Neural cell (in vitro differentiated cells): ENCODE data around the gene DGCR6L. TPM values are rescaled to one million over a fixed set of nuclear protein-coding genes. Genes with fewer than 3 reads are reported as not detected.
"Not testable (repeated sequence)": the region's sequence is repeated elsewhere in the genome, so short reads cannot be mapped to it uniquely, and the experiment has no call there.

ENCODE experiments used
- H2AFZ ChIP-seq: fragments of 200-600, 300-800 bp; sonication (generic), shearing (Covaris generic); 2 replicates; pipeline ENCODE4 v1.6.0; 2014; ENCODE audit warnings: low read depth, mild to moderate bottlenecking, antibody characterized with exemption, low read length, moderate library complexity
- H3F3A ChIP-seq: fragments of 200-600 bp; shearing (Covaris generic); 2 replicates; pipeline ENCODE4 v1.6.1; 2016; ENCODE audit warnings: mild to moderate bottlenecking, moderate library complexity, mixed read lengths, antibody characterized with exemption, low read length; ENCODE audit not compliant: insufficient read depth, poor library complexity, severe bottlenecking
- H3K27ac ChIP-seq: fragments of 200-600, 300-800 bp; sonication (generic), shearing (Covaris generic); 2 replicates; pipeline ENCODE4 v1.5.1; 2014; ENCODE audit warnings: mild to moderate bottlenecking, low read length, moderate library complexity
- H3K27me3 ChIP-seq: fragments of 300-800, 200-600 bp; sonication (generic), shearing (Covaris generic); 2 replicates; pipeline ENCODE4 v1.6.0; 2014; ENCODE audit warnings: mild to moderate bottlenecking, low read depth, low read length, moderate library complexity; ENCODE audit not compliant: insufficient read depth
- H3K36me3 ChIP-seq: fragments of 300-800, 200-600 bp; sonication (generic), shearing (Covaris generic); 2 replicates; pipeline ENCODE4 v1.5.1; 2014; ENCODE audit warnings: mild to moderate bottlenecking, antibody characterized with exemption, low read length, moderate library complexity; ENCODE audit not compliant: insufficient read depth
- H3K4me2 ChIP-seq: fragments of 300-800, 200-600 bp; sonication (generic), shearing (Covaris generic); 2 replicates; pipeline ENCODE4 v1.6.0; 2014; ENCODE audit warnings: mild to moderate bottlenecking, low read length
- H3K4me3 ChIP-seq: fragments of 300-800, 200-600 bp; sonication (generic), shearing (Covaris generic); 2 replicates; pipeline ENCODE4 v1.5.1; 2014; ENCODE audit warnings: mild to moderate bottlenecking, low read length, moderate library complexity
- H3K79me2 ChIP-seq: fragments of 200-600 bp; shearing (Covaris generic); replicated peaks from 2 replicates; pipeline ENCODE4 v1.6.0; 2014; ENCODE audit warnings: mild to moderate bottlenecking, low read length, moderate library complexity; ENCODE audit not compliant: insufficient read depth
- H3K9ac ChIP-seq: fragments of 300-800, 200-600 bp; sonication (generic), shearing (Covaris generic); 2 replicates; pipeline ENCODE4 v1.6.1; 2016; ENCODE audit warnings: mild to moderate bottlenecking, low read length, mixed read lengths
- H3K9me2 ChIP-seq: fragments of 200-600 bp; shearing (Covaris generic); 2 replicates; pipeline ENCODE4 v1.6.1; 2016; ENCODE audit warnings: mild to moderate bottlenecking, low read length, mixed read lengths; ENCODE audit not compliant: insufficient read depth
- H3K9me3 ChIP-seq: fragments of 200-600, 300-800 bp; sonication (generic), shearing (Covaris generic); 2 replicates; pipeline ENCODE4 v1.6.1; 2016; ENCODE audit warnings: mild to moderate bottlenecking, mixed run types, low read length, moderate library complexity, mixed read lengths
- H4K20me1 ChIP-seq: fragments of 200-600 bp; shearing (Covaris generic); 2 replicates; pipeline ENCODE4 v1.6.1; 2016; ENCODE audit warnings: mild to moderate bottlenecking, mixed run types; ENCODE audit not compliant: insufficient read depth
- CTCF ChIP-seq: fragments of 450-650 bp; IDR thresholded peaks from 2 replicates; pipeline ENCODE4 v1.5.1; 2014; ENCODE audit warnings: antibody characterized with exemption, mild to moderate bottlenecking, moderate library complexity; ENCODE audit not compliant: poor library complexity, severe bottlenecking
- EP300 ChIP-seq: fragments of 450-650 bp; conservative IDR thresholded peaks from 2 replicates; pipeline ENCODE4 v1.6.1; 2014; ENCODE audit warnings: antibody characterized with exemption, mild to moderate bottlenecking, moderate library complexity; ENCODE audit not compliant: poor library complexity, severe bottlenecking
- SMC3 ChIP-seq: fragments of 450-650 bp; conservative IDR thresholded peaks from 2 replicates; pipeline ENCODE4 v1.6.1; 2014; ENCODE audit warnings: antibody characterized with exemption, mild to moderate bottlenecking, moderate library complexity; ENCODE audit not compliant: poor library complexity
- polyA plus RNA-seq: library from polyadenylated mRNA; depleted of rRNA; stranded (reverse); fragments of >200 nt; gene quantifications from 2 replicates; pipeline ENCODE4 v1.2.3, GENCODE V29; 2014

DGCR6L gene
- polyA plus RNA-seq, 1 donor from 2014 or later: 125 TPM

GRCh38 chr22:20315337-20316216 lies 4.3 kb downstream of the DGCR6L start:
- Histone ChIP-seq H3K9me2 (no peaks in the 10 kb centered on the region), H4K20me1 (no peaks in the 10 kb centered on the region), H3K36me3 (no peaks in the 10 kb centered on the region), H3F3A (no peaks in the 10 kb centered on the region), H2AFZ (no peak overlapping the region), H3K79me2 (peaks cover 7% of the 10 kb centered on the region), H3K27ac (no peak overlapping the region), H3K4me2 (no peak overlapping the region), H3K9ac (no peak overlapping the region), H3K9me3 (no peaks in the 10 kb centered on the region), H3K27me3 (no peaks in the 10 kb centered on the region), H3K4me3 (no peak overlapping the region)
- TF ChIP-seq CTCF: no peak
- TF ChIP-seq SMC3: no peak
- TF ChIP-seq EP300: no peak

- not testable (repeated sequence) for H3K4me2 ChIP-seq, H3K79me2 ChIP-seq, H3K9me2 ChIP-seq, H3K27ac ChIP-seq, H3K9ac ChIP-seq, H2AFZ ChIP-seq, H3K27me3 ChIP-seq, H3K36me3 ChIP-seq, H4K20me1 ChIP-seq, H3K9me3 ChIP-seq, H3F3A ChIP-seq, H3K4me3 ChIP-seq
Measured at GRCh38 chr22:20314741-20315336, 5.0 kb downstream of the DGCR6L start.

GRCh38 chr22:20314206-20314605 lies 5.7 kb downstream of the DGCR6L start:
- not testable (repeated sequence) for H3K27ac ChIP-seq, H2AFZ ChIP-seq, H4K20me1 ChIP-seq, H3K79me2 ChIP-seq, H3K9me3 ChIP-seq, H3K9me2 ChIP-seq, H3F3A ChIP-seq, H3K4me3 ChIP-seq, H3K27me3 ChIP-seq, H3K9ac ChIP-seq, H3K4me2 ChIP-seq, H3K36me3 ChIP-seq

GRCh38 chr22:20313306-20314077 lies 6.4 kb downstream of the DGCR6L start:
- H3K9me2 ChIP-seq, H3K4me3 ChIP-seq, H3K27me3 ChIP-seq, H3K9me3 ChIP-seq, H2AFZ ChIP-seq, H3K27ac ChIP-seq, H3K79me2 ChIP-seq, H4K20me1 ChIP-seq, H3F3A ChIP-seq, H3K36me3 ChIP-seq, H3K9ac ChIP-seq, H3K4me2 ChIP-seq: not testable (repeated sequence)
